ENCODE results near the gene WASF2. TPM values are rescaled to one million over a fixed set of nuclear protein-coding genes. Genes with fewer than 3 reads are reported as not detected.
A peak's percentile ranks its signal among the peaks of the same experiment; 100 is the strongest.
"Not testable (repeated sequence)": the region's sequence is repeated elsewhere in the genome, so short reads cannot be mapped to it uniquely, and the experiment has no call there.

WASF2 gene
- total and polyA plus RNA-seq, 5 experiments from 2014 or later, result 54.8 to 185 (median 68.9) TPM

- Mint-ChIP-seq H3K36me3 (peaks cover 3 to 73% (median 8%) of the 10 kb centered on the region in 3 donors), H3K9me3 (no peaks in the 10 kb centered on the region)
- ATAC-seq, result no peak
Observed at GRCh38 chr1:27409669-27410068, 80.3 kb downstream of the WASF2 start.

GRCh38 chr1:27408151-27408550 lies 81.8 kb downstream of the WASF2 start:
- DNase-seq (no peak), ATAC-seq (no peak)
- Mint-ChIP-seq H3K27ac (peak overlapping the region in 5 of 10 donors; percentile 22 to 69 (median 56)), H3K36me3 (peaks cover 0 to 58% (median 8%) of the 10 kb centered on the region in 3 donors), H3K9me3 (no peaks in the 10 kb centered on the region), H3K27me3 (no peaks in the 10 kb centered on the region), H3K4me3 (no peak overlapping the region), H3K4me1 (peaks cover 8 to 33% (median 12%) of the 10 kb centered on the region in 4 donors)
- POLR2A ChIA-PET, result no interaction called here

More at GRCh38 chr1:27409669-27410068, 80.3 kb downstream of the WASF2 start:
- H3K4me3 Mint-ChIP-seq, result no peak overlapping the region
- no peak for DNase-seq
- POLR2A ChIA-PET, result interaction anchor here (1.2 kb wide), 1 partner anchor 72 kb away, joined by 3 read pairs; no protein-coding TSS in a partner anchor
- peak overlapping the region in 1 of 10 donors; percentile 62 for H3K27ac Mint-ChIP-seq
- H3K27me3 Mint-ChIP-seq, result no peaks in the 10 kb centered on the region
- peaks cover 0 to 18% (median 1%) of the 10 kb centered on the region in 4 donors for H3K4me1 Mint-ChIP-seq

GRCh38 chr1:27406791-27407190 lies 83.2 kb downstream of the WASF2 start:
- Mint-ChIP-seq H3K36me3 (peaks cover 0 to 45% (median 3%) of the 10 kb centered on the region in 3 donors), H3K27ac (peak overlapping the region in 4 of 10 donors; percentile 25 to 56 (median 46)), H3K4me1 (peaks cover 12 to 47% (median 21%) of the 10 kb centered on the region in 4 donors)
- POLR2A ChIA-PET, H3K27me3 Mint-ChIP-seq, DNase-seq, H3K9me3 Mint-ChIP-seq, ATAC-seq, H3K4me3 Mint-ChIP-seq: not testable (repeated sequence)

- POLR2A ChIA-PET, result interaction anchor here (0.8 kb wide), 1 partner anchor 11 kb away, joined by 3 read pairs; no protein-coding TSS in a partner anchor
- Mint-ChIP-seq H3K9me3 (no peaks in the 10 kb centered on the region), H3K27me3 (no peaks in the 10 kb centered on the region), H3K36me3 (peaks cover 0 to 43% (median 3%) of the 10 kb centered on the region in 3 donors), H3K4me3 (no peak overlapping the region), H3K27ac (peak overlapping the region in 3 of 10 donors; percentile 50 to 86 (median 58)), H3K4me1 (peaks cover 12 to 52% (median 23%) of the 10 kb centered on the region in 4 donors)
- DNase-seq (no peak), ATAC-seq (no peak)
Observed at GRCh38 chr1:27406362-27406680, 83.6 kb downstream of the WASF2 start.

GRCh38 chr1:27405598-27406361 lies 84.2 kb downstream of the WASF2 start:
- Mint-ChIP-seq H3K27ac (peak overlapping the region in 4 of 10 donors; percentile 14 to 86 (median 54)), H3K4me1 (peaks cover 12 to 52% (median 23%) of the 10 kb centered on the region in 4 donors), H3K36me3 (peaks cover 0 to 37% (median 3%) of the 10 kb centered on the region in 3 donors)
- not testable (repeated sequence) for H3K27me3 Mint-ChIP-seq, ATAC-seq, H3K4me3 Mint-ChIP-seq, H3K9me3 Mint-ChIP-seq, DNase-seq
- POLR2A ChIA-PET, result interaction anchor here (0.8 to 0.9 kb wide), 2 partner anchors 12 to 25 kb away, joined by 3 read pairs; no protein-coding TSS in a partner anchor

GRCh38 chr1:27405074-27405473 lies 84.9 kb downstream of the WASF2 start:
- H3K4me1 Mint-ChIP-seq, result peaks cover 14 to 56% (median 26%) of the 10 kb centered on the region in 4 donors
- peaks cover 0 to 30% (median 3%) of the 10 kb centered on the region in 3 donors for H3K36me3 Mint-ChIP-seq
- H3K9me3 Mint-ChIP-seq, result no peaks in the 10 kb centered on the region
- peak overlapping the region in 5 of 10 donors; percentile 18 to 74 (median 47) for H3K27ac Mint-ChIP-seq
- DNase-seq, result no peak
- no peaks in the 10 kb centered on the region for H3K27me3 Mint-ChIP-seq
- H3K4me3 Mint-ChIP-seq, result no peak overlapping the region
- ATAC-seq, result no peak
- POLR2A ChIA-PET, result interaction anchor here (0.6 to 0.9 kb wide), 3 partner anchors 26 to 122 kb away, joined by 3 to 6 read pairs (median 4); no protein-coding TSS in a partner anchor

GRCh38 chr1:27403931-27404330 lies 86.0 kb downstream of the WASF2 start:
- POLR2A ChIA-PET, result interaction anchor here (0.6 to 1.7 kb wide), 6 partner anchors 39 to 259 kb away, joined by 3 to 5 read pairs (median 4); partner anchors contain the start of gene WASF2

GRCh38 chr1:27403065-27403726 lies 86.8 kb downstream of the WASF2 start:
- Mint-ChIP-seq H3K27me3 (no peaks in the 10 kb centered on the region), H3K36me3 (peaks cover 0 to 13% (median 3%) of the 10 kb centered on the region in 3 donors), H3K4me3 (peak overlapping the region in 9 of 10 donors; percentile 28 to 74 (median 58)), H3K4me1 (peaks cover 14 to 56% (median 29%) of the 10 kb centered on the region in 4 donors), H3K9me3 (no peaks in the 10 kb centered on the region), H3K27ac (peak overlapping the region; percentile 74 to 93 (median 90))
- ATAC-seq (peak; percentile 66 to 74), DNase-seq (peak in 6 of 10 donors; percentile 23 to 53 (median 37))
- POLR2A ChIA-PET, result interaction anchor here (0.6 to 1.7 kb wide), 8 partner anchors 38 to 260 kb away, joined by 3 to 7 read pairs (median 4); partner anchors contain the start of genes AHDC1 and WASF2

More at GRCh38 chr1:27403931-27404330, 86.0 kb downstream of the WASF2 start:
- peak overlapping the region in 8 of 10 donors; percentile 26 to 70 (median 50) for H3K4me3 Mint-ChIP-seq
- H3K9me3 Mint-ChIP-seq, result no peaks in the 10 kb centered on the region
- H3K36me3 Mint-ChIP-seq, result peaks cover 0 to 20% (median 3%) of the 10 kb centered on the region in 3 donors
- ATAC-seq (no peak), DNase-seq (no peak)
- H3K4me1 Mint-ChIP-seq, result peaks cover 14 to 56% (median 27%) of the 10 kb centered on the region in 4 donors
- peak overlapping the region; percentile 74 to 93 (median 89) for H3K27ac Mint-ChIP-seq
- H3K27me3 Mint-ChIP-seq, result no peaks in the 10 kb centered on the region

GRCh38 chr1:27402349-27402754 lies 87.6 kb downstream of the WASF2 start:
- peak; percentile 15 to 18 for ATAC-seq

GRCh38 chr1:27400963-27401341 lies 89.0 kb downstream of the WASF2 start:
- POLR2A ChIA-PET, result interaction anchor here (1.3 to 1.5 kb wide), 2 partner anchors 201 to 204 kb away, joined by 4 to 5 read pairs; no protein-coding TSS in a partner anchor
- Mint-ChIP-seq H3K4me1 (peaks cover 12 to 44% (median 29%) of the 10 kb centered on the region in 4 donors), H3K27me3 (no peaks in the 10 kb centered on the region), H3K36me3 (no peaks in the 10 kb centered on the region), H3K4me3 (peak overlapping the region in 1 of 10 donors; percentile 18), H3K9me3 (no peaks in the 10 kb centered on the region), H3K27ac (peak overlapping the region in 5 of 10 donors; percentile 4 to 88 (median 31))
- no peak for DNase-seq
- ATAC-seq, result no peak

More at GRCh38 chr1:27402349-27402754, 87.6 kb downstream of the WASF2 start:
- Mint-ChIP-seq H3K27ac (peak overlapping the region in 8 of 10 donors; percentile 31 to 93 (median 84)), H3K4me3 (peak overlapping the region in 2 of 10 donors; percentile 50 to 65), H3K27me3 (no peaks in the 10 kb centered on the region), H3K9me3 (no peaks in the 10 kb centered on the region), H3K4me1 (peaks cover 14 to 54% (median 29%) of the 10 kb centered on the region in 4 donors), H3K36me3 (peaks cover 0 to 5% (median 3%) of the 10 kb centered on the region in 3 donors)
- DNase-seq, result peak in 1 of 10 donors; percentile 22
- POLR2A ChIA-PET, result interaction anchor here (0.9 to 1.7 kb wide), 5 partner anchors 37 to 206 kb away, joined by 3 to 7 read pairs (median 5); partner anchors contain the start of genes AHDC1 and WASF2

GRCh38 chr1:27400082-27400962 lies 89.6 kb downstream of the WASF2 start:
- H3K27me3 Mint-ChIP-seq, result no peaks in the 10 kb centered on the region
- POLR2A ChIA-PET, result interaction anchor here (1.3 to 1.5 kb wide), 2 partner anchors 202 to 205 kb away, joined by 4 to 5 read pairs; no protein-coding TSS in a partner anchor
- H3K9me3 Mint-ChIP-seq, result no peaks in the 10 kb centered on the region
- ATAC-seq (no peak), DNase-seq (no peak)
- peak overlapping the region in 1 of 10 donors; percentile 12 for H3K4me3 Mint-ChIP-seq
- H3K4me1 Mint-ChIP-seq, result peaks cover 12 to 45% (median 30%) of the 10 kb centered on the region in 4 donors
- H3K36me3 Mint-ChIP-seq, result no peaks in the 10 kb centered on the region
- H3K27ac Mint-ChIP-seq, result peak overlapping the region in 9 of 10 donors; percentile 4 to 88 (median 43)
